ENCODE data around the gene IRF3.

- TF ChIP-seq, protein P1, sequence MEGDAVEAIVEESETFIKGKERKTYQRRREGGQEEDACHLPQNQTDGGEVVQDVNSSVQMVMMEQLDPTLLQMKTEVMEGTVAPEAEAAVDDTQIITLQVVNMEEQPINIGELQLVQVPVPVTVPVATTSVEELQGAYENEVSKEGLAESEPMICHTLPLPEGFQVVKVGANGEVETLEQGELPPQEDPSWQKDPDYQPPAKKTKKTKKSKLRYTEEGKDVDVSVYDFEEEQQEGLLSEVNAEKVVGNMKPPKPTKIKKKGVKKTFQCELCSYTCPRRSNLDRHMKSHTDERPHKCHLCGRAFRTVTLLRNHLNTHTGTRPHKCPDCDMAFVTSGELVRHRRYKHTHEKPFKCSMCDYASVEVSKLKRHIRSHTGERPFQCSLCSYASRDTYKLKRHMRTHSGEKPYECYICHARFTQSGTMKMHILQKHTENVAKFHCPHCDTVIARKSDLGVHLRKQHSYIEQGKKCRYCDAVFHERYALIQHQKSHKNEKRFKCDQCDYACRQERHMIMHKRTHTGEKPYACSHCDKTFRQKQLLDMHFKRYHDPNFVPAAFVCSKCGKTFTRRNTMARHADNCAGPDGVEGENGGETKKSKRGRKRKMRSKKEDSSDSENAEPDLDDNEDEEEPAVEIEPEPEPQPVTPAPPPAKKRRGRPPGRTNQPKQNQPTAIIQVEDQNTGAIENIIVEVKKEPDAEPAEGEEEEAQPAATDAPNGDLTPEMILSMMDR (IDR thresholded peaks at IDR 0.05): no peak
- TF ChIP-seq POLR2A (IDR thresholded peaks at IDR 0.05): no peak
Measured at GRCh38 chr19:49637821-49638738, 27.6 kb downstream of the IRF3 start.
